Upper lobe of right lung (tissue), 1 donor: ENCODE measurements around the gene PIF1. TPM values are rescaled to one million over a fixed set of nuclear protein-coding genes. Genes with fewer than 3 reads are reported as not detected.
A peak's percentile ranks its signal among the peaks of the same experiment; 100 is the strongest.

Experiments
- ATAC-seq: fragments of 200-7000 bp; cut with Tn5 transposase; one replicate; pipeline ENCODE4 v1.9.1; 2020; ENCODE audit warnings: mild to moderate bottlenecking, moderate library complexity
- DNase-seq: peaks from one replicate; pipeline ENCODE4 v3.0.0-alpha.2; 2020
- H3K27ac ChIP-seq: fragments of 200-600 bp; one replicate; pipeline ENCODE4 v1.8.0; 2022
- H3K27me3 ChIP-seq: fragments of 200-600 bp; one replicate; pipeline ENCODE4 v1.8.0; 2022; ENCODE audit warnings: mild to moderate bottlenecking
- H3K36me3 ChIP-seq: fragments of 200-600 bp; one replicate; pipeline ENCODE4 v1.8.0; 2022
- H3K4me1 ChIP-seq: fragments of 200-600 bp; one replicate; pipeline ENCODE4 v1.8.0; 2022
- H3K4me3 ChIP-seq: fragments of 200-600 bp; one replicate; pipeline ENCODE4 v1.8.0; 2022; ENCODE audit warnings: mild to moderate bottlenecking
- H3K9me3 ChIP-seq: fragments of 200-600 bp; one replicate; pipeline ENCODE4 v1.8.0; 2022
- CTCF ChIP-seq: fragments of 200-600 bp; IDR thresholded peaks from one replicate; pipeline ENCODE4 v1.8.0; 2022; ENCODE audit warnings: antibody characterized with exemption
- intact Hi-C: fragments of 100-400 bp; cut with DNase I; formaldehyde crosslinking; loops from one replicate; pipeline ENCODE4 v1.11.0; 2022
- total RNA-seq: library from RNA; stranded (reverse); fragmentation: NEBNext Ultra II Directional; extraction: Animal tissue kit (Norgen Biotek cat#: 25700); gene quantifications from one replicate; pipeline ENCODE4 v1.2.1, GENCODE V29; 2021
- donor health status: DM: no; HTN: yes; CAD: no; lungs with severe emphysema.

PIF1 gene
- total RNA-seq, 1 donor from 2014 or later = 0.67 TPM

- DNase-seq (no peak), ATAC-seq (peak; percentile 68)
- intact Hi-C loops = loop anchor here (10.0 kb wide), 1 partner anchor 53 kb away; no protein-coding TSS in a partner anchor
- Histone ChIP-seq H3K9me3 (no peaks in the 10 kb centered on the region), H3K27me3 (no peaks in the 10 kb centered on the region), H3K4me1 (peaks cover 87% of the 10 kb centered on the region), H3K4me3 (no peak overlapping the region), H3K27ac (peak overlapping the region; percentile 70), H3K36me3 (peaks cover 75% of the 10 kb centered on the region)
- TF ChIP-seq CTCF = no peak
These were observed 26.0 kb upstream of the PIF1 start for GRCh38 chr15:64851503-64851840.

- Histone ChIP-seq H3K4me3 (no peak overlapping the region), H3K4me1 (peaks cover 87% of the 10 kb centered on the region), H3K36me3 (peaks cover 70% of the 10 kb centered on the region), H3K27ac (peak overlapping the region; percentile 43), H3K27me3 (no peaks in the 10 kb centered on the region), H3K9me3 (no peaks in the 10 kb centered on the region)
- DNase-seq (no peak), ATAC-seq (no peak)
- intact Hi-C loops = loop anchor here (10.0 kb wide), 1 partner anchor 54 kb away; no protein-coding TSS in a partner anchor
- TF ChIP-seq CTCF = no peak
These were observed 25.5 kb upstream of the PIF1 start for GRCh38 chr15:64850778-64851502.

GRCh38 chr15:64847876-64848716 is 22.6 kb upstream of the PIF1 start:
- no peak for TF ChIP-seq CTCF
- H3K4me3 ChIP-seq = no peak overlapping the region
- H3K4me1 ChIP-seq = peaks cover 67% of the 10 kb centered on the region
- H3K27ac ChIP-seq = peak overlapping the region; percentile 51
- H3K9me3 ChIP-seq = no peaks in the 10 kb centered on the region
- H3K36me3 ChIP-seq = peaks cover 45% of the 10 kb centered on the region
- ATAC-seq = no peak
- intact Hi-C loops = no loop called here
- DNase-seq = no peak
- no peaks in the 10 kb centered on the region for H3K27me3 ChIP-seq

- intact Hi-C loops = no loop called here
- DNase-seq = no peak
- Histone ChIP-seq H3K4me1 (peaks cover 60% of the 10 kb centered on the region), H3K36me3 (peaks cover 45% of the 10 kb centered on the region), H3K27ac (peak overlapping the region; percentile 51), H3K4me3 (no peak overlapping the region), H3K9me3 (no peaks in the 10 kb centered on the region), H3K27me3 (no peaks in the 10 kb centered on the region)
- ATAC-seq = no peak
- TF ChIP-seq CTCF = no peak
These were observed 22.0 kb upstream of the PIF1 start for GRCh38 chr15:64847448-64847847.

- Histone ChIP-seq H3K4me3 (no peak overlapping the region), H3K36me3 (peaks cover 42% of the 10 kb centered on the region), H3K27me3 (no peaks in the 10 kb centered on the region), H3K4me1 (peaks cover 56% of the 10 kb centered on the region), H3K9me3 (no peaks in the 10 kb centered on the region), H3K27ac (no peak overlapping the region)
- no peak for TF ChIP-seq CTCF
- intact Hi-C loops = no loop called here
- ATAC-seq = no peak
- DNase-seq = no peak
These were observed 21.6 kb upstream of the PIF1 start for GRCh38 chr15:64847016-64847415.
